Measurements from ENCODE around the gene PPT2.
"Not testable (repeated sequence)": the region's sequence is repeated elsewhere in the genome, so short reads cannot be mapped to it uniquely, and the experiment has no call there.

PPT2 gene

DNA sequence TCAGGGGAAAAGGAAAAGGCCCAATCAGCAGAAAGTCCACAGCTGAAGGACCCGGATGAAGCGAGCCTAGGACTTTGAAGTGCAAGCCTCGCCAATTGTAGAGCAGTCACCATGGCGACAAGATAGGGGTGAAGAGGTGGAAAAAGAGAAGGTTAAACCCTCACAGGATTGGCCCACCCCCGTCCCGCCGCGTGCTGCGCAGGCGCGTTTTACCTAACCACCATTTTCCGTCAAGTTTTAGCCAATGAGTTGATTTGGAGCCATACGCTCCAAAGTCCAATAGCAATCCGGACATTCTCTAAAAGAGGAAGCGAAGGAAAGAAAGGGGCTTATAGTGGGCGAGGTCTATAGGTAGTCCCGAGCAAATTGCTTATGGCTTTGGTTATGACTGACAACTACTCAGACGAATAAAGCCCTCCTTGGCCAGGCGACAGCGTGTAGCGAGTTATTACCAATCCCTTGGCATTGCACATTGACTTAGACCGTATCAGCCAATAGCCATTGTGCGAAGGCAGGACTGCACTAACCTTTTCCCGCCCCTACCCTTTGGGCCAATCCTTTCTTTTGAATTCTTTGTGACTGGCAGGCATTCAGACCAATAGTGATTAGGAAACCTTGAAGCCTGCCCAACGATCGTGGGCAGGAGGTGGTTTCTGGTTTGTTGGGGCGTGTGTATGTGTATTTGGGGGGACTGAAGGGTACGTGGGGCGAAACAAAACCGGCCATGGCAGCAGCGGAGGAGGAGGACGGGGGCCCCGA lies 24.0 kb downstream of the PPT2 start, which contains the start of gene RNF5:
Gene RNF5, plus strand, starts transcription at position 618 of the 759 bp plus-strand sequence. Its CDS starts 107 bp downstream, at position 725.
- DNase-seq = no peak

GRCh38 chr6:32178547-32179440 lies 24.9 kb downstream of the PPT2 start:
- DNase-seq = no peak

GRCh38 chr6:32179766-32180405 lies 25.9 kb downstream of the PPT2 start:
- no peak for DNase-seq

DNA sequence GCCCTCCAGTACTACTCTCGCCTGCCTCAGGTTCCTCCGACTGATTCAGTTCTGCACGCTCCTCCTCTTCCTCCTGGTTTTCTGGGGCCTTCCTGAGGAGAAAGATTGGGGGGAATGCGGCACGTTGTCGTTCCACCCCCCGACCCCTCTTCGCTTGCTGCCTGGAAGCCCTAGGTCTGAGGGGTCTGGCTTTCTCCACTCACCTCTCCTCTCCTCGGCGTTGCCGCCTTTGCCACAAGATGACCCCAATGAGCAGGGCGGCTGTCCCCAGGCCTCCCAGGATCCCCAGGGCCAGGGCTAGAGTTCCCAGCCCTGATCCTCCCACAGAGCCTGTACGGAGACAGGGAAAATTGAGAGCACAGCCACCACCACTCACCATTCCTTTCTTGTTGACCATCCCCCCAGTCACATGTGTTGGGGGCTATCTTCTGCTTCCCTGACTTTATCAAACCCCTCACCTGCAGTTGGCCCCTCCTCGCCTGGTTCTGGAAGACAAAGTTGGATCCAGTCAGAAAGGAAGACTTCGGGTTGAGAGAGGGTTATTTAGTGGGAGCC lies 27.3 kb downstream of the PPT2 start:
- no peak for DNase-seq

DNA sequence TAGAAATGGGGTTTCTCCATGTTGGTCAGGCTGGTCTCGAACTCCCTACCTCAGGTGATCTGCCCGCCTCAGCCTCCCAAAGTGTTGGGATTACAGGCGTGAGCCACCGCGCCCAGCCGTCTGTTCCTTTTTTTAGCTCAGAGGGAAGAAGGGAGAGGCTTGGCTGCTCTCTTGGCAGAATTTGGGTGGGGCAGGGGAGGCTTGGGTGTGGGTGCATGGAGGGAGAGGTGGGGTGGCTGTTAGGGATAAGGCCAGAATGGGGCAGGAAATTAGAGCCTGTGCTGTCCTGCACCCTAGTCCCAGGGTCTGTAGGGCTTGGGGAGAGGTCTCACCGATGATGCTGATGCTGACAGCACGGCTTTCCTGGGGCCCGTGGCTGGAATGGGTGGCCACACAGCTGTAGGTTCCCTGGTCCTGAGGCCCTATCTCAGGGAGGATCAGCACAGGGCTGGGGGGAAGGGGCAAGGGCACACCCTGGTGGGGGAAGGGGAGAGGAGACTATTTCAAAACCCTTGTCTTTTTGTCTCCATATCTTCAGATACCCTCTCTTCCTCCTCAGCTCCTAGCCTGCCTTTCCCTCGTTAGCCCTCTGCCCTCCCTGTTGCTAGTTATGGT lies 28.1 kb downstream of the PPT2 start:
- DNase-seq = no peak

GRCh38 chr6:32182555-32182981 lies 28.6 kb downstream of the PPT2 start:
- no peak for DNase-seq

GRCh38 chr6:32183030-32183429 lies 29.1 kb downstream of the PPT2 start:
- no peak for DNase-seq

DNA sequence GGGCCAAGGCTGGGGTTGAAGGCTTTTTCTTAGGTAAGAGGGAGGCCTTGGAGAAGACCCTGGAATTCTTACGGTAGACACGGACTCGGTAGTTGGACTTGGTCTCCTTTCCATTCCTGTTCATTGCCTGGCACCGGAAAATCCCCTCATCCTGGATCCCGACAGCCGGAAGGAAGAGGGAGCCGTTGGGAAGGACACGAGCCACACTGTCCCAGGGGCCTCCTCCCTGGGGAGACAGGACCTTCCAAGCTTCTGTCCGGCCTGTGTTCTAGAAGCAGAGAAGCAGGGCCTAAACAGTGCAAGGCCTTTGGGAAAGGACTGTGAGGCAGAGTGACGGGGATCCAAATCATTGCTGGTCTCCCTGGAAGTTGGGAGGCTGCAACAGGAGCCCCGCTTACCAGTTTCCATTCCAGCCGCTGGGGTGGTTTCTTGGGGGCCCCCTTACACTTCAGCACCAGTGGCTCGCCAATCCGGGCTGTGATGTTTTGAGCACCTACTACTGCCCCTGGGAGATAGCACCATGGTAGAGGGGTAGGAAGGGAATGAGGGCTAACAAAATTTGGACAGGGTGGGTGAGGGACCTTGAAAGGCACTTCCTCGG lies 29.6 kb downstream of the PPT2 start:
- DNase-seq = no peak

GRCh38 chr6:32184084-32184640 lies 30.2 kb downstream of the PPT2 start, which contains the start of gene AGER:
Gene AGER (minus strand): TSS chr6:32184253. CDS start chr6:32184222, 31 bp downstream.
- no peak for DNase-seq

GRCh38 chr6:32185681-32186131 lies 31.8 kb downstream of the PPT2 start:
- not testable (repeated sequence) for DNase-seq

- DNase-seq = not testable (repeated sequence)
Observed at GRCh38 chr6:32186151-32186840, 32.4 kb downstream of the PPT2 start.

- no peak for DNase-seq
Observed at GRCh38 chr6:32187009-32187709, 33.2 kb downstream of the PPT2 start.

- not testable (repeated sequence) for DNase-seq
Observed at GRCh38 chr6:32187725-32188380, 33.9 kb downstream of the PPT2 start.

GRCh38 chr6:32188381-32189068 lies 34.6 kb downstream of the PPT2 start:
- DNase-seq = no peak

- no peak for DNase-seq
Observed at GRCh38 chr6:32189069-32189741, 35.3 kb downstream of the PPT2 start.

DNA sequence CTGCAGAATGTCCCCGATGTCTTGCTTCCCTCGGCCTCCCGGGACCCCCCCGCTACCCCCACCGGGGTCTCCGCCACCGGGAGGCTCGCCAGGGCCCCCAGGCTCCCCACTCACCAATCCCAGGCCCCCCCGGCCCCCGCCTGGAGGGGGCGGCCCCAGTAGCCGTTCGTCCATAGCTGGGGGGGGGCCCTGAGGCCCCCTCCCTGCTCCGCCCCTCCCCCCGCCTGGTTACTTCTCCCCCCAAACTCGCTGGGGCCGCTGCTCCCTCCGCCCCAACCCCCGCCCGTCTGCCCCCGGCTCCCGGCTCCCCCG lies 35.8 kb downstream of the PPT2 start:
- DNase-seq = no peak

DNA sequence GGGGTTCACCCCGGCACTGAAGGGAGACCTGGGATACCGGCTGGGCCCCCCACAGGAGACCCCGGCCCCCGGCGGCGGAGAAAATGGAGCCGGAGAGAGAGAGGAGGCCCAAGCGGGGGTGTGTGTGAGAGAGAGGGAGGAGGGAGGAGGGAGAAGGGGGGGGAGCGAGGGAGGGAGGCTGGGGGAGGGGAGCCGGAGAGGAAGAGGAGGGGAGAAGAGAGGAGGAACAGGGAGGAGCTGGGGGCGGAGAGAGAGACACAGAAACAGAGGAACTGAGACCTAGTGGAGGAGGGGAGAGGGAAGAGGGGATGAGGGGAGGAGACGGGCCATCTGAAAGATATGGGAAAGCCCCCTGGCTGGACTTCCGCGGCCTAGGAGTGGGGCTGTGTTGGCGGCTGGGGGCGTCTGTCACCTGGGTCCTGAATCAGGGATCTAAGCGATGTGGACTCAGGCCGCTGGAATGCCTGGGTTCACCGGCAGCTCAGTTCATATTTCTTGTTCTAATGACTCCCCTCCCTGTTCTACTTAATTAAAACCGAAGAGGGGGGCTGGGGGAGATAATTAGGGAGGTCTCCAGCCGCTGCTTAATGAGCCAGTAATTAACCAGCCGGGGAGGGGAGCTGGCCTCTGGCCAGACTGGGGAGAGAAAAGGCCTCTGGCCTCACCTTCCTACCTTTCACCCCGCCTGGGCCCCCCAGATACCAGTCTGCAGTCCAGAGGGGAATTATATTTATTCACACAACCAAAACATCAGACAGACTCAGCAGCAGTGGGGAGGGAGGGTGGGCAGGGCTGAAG lies 36.3 kb downstream of the PPT2 start, which contains the start of gene PBX2:
Gene PBX2, minus strand, starts transcription at position 149 of the 798 bp plus-strand sequence. CDS start 287 bp downstream, outside the sequence.
- DNase-seq = no peak

All from cortex of kidney (tissue), 1 donor.